Measurements from ENCODE around the gene CARD14. TPM values are rescaled to one million over a fixed set of nuclear protein-coding genes. Genes with fewer than 3 reads are reported as not detected.

The CARD14 gene
- total RNA-seq, 2 experiments from 2014 or later = not detected

DNA sequence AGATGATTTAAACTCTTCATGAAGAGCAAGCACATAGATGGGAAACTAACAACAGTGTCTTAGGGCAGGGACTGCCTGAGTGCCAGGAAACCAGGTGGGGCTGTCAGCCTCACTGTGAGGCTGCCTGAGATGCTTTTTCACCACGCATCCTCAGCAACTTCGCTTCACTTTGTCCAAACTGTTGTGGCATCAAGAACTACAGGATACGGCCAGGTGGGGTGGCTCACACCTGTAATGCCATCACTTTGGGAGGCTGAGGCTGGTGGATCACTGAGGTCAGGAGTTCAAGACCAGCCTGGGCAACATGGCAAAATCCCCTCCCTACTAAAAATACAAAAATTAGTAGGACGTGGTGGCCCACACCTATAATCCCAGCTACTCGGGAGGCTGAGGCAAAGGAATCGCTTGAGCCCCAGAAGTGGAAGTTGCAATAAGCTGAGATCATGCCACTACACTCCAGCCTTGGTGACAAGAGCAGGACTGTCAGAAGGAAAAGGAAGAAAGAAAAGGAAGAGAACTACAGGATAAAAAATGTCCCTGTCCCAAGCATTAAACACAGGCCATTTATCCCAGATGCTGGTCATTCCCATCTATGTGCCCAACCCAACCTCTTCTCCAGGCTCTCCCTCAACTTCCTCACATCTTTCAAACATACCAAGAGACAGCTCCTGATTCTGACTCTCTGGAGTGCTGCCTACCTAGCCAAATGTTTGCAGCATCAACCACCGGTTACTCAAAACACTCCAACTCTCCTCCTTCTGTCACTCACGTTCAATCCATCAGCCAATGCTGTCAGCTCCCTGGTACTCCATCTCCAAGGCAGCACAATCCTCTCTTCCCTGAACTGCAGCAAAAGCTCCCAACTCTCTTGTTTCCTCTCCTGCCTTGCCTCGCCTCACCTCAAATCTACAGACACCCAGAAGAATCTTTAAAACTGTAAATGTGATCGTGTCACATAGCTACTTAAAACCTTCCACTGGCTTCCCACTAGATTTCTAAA lies 24.5 kb upstream of the CARD14 start:
- intact Hi-C loops (cut with DNase I, micrococcal nuclease) = loop anchor here (2.0 to 10.0 kb wide), 7 partner anchors 43 to 1339 kb away; partner anchors contain the start of genes CCDC40 (in 1 of the 2) and GAA (in 1 of the 2)
- Mint-ChIP-seq H3K9me3 (no peaks in the 10 kb centered on the region), H3K4me3 (peak overlapping the region; percentile 85), H3K36me3 (ENCODE audit: low read depth) (peaks cover 54% of the 10 kb centered on the region), H3K27me3 (no peaks in the 10 kb centered on the region), H3K4me1 (ENCODE audit: low read depth) (peaks cover 35% of the 10 kb centered on the region), H3K27ac (peak overlapping the region; percentile 95)
- Histone ChIP-seq H3K4me1 (ENCODE audit: insufficient read depth, low read length) (peaks cover 40% of the 10 kb centered on the region), H3K36me3 (ENCODE audit: insufficient read depth, low read length) (peaks cover 39% of the 10 kb centered on the region), H3K27me3 (ENCODE audit: control insufficient read depth in 1 of 2, insufficient read depth in 2 of 2, low read length in 2 of 2) (no peaks in the 10 kb centered on the region), H3K4me3 (ENCODE audit: low read length) (peak overlapping the region; percentile 72), H3K27ac (ENCODE audit: low read depth in 1 of 2, low read length in 2 of 2) (no peak overlapping the region), H3K9me3 (ENCODE audit: control insufficient read depth in 1 of 2, insufficient read depth in 1 of 2, low read length in 2 of 2) (no peaks in the 10 kb centered on the region)
- POLR2A ChIA-PET = interaction anchor here (0.6 to 1.5 kb wide), 4 partner anchors 44 to 307 kb away, joined by 3 to 13 read pairs (median 4); partner anchors contain the start of genes CBX4 and GAA
- TF ChIP-seq, protein P1, sequence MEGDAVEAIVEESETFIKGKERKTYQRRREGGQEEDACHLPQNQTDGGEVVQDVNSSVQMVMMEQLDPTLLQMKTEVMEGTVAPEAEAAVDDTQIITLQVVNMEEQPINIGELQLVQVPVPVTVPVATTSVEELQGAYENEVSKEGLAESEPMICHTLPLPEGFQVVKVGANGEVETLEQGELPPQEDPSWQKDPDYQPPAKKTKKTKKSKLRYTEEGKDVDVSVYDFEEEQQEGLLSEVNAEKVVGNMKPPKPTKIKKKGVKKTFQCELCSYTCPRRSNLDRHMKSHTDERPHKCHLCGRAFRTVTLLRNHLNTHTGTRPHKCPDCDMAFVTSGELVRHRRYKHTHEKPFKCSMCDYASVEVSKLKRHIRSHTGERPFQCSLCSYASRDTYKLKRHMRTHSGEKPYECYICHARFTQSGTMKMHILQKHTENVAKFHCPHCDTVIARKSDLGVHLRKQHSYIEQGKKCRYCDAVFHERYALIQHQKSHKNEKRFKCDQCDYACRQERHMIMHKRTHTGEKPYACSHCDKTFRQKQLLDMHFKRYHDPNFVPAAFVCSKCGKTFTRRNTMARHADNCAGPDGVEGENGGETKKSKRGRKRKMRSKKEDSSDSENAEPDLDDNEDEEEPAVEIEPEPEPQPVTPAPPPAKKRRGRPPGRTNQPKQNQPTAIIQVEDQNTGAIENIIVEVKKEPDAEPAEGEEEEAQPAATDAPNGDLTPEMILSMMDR (IDR thresholded peaks at IDR 0.05) = no peak
- CTCF ChIA-PET = interaction anchor here (0.6 to 4.5 kb wide), 3 partner anchors 21 to 349 kb away, joined by 3 to 23 read pairs (median 3); partner anchors contain the start of gene GAA
- ATAC-seq (ENCODE audit: poor library complexity) (no peak), DNase-seq (peak in 2 of 14 experiments; percentile 13 to 19)

DNA sequence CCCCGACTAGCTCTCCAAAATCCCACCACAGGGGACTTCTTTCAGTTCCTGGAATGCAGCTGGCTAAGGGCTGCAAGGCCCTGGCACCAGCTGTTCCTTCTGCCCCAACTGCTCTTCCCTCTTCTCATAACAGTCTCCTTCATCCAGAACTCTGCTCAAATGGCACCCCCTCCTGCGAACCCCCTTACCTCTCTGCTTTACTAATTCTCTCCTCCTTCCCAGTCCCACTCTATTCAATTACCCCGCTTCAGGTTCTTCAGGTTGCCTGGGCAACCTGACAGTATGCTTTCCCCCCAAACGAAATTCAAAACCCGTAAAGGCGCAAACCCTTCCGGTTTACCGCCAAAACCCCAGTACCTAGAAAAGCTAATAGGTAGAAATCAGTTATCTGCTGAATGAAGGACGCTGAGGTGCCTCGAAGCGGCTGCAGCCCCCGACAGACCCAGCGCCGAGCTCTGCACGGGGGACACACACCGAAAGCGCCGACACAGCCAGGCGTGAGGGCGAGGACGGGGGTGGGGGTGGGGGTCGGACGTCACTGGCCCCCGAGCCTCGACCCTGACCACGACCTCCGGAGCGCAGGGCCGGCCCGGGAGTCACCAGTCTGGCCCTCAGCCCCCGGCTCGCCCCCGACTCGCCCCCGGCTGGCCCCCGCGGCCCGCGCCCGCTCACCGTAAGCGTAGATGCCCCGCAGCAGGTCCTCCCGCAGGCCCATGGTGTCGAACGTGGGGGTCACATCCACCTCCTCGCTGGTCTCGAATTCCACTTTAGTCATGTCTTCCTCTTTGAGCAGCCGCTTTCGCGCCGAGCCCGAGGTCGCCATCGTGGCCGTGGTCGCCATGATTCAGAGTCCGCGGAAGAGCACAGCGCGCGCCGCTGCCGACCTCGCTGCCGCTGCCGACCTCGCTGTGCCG lies 23.5 kb upstream of the CARD14 start:
- intact Hi-C loops (cut with DNase I, micrococcal nuclease) = loop anchor here (1.0 to 10.0 kb wide), 9 partner anchors 44 to 1338 kb away; partner anchors contain the start of genes GAA (in 2 of the 2), CCDC40 (in 1 of the 2) and RNF213 (in 1 of the 2)
- H3K27me3 ChIP-seq (ENCODE audit: control insufficient read depth in 1 of 2, insufficient read depth in 2 of 2, low read length in 2 of 2) = no peaks in the 10 kb centered on the region
- Mint-ChIP-seq H3K9me3 (no peaks in the 10 kb centered on the region), H3K4me3 (peak overlapping the region; percentile 99), H3K27me3 (no peaks in the 10 kb centered on the region), H3K36me3 (ENCODE audit: low read depth) (peaks cover 44% of the 10 kb centered on the region), H3K27ac (peak overlapping the region; percentile 95), H3K4me1 (ENCODE audit: low read depth) (peaks cover 40% of the 10 kb centered on the region)
- TF ChIP-seq, protein P1 (IDR thresholded peaks at IDR 0.05) = peak; percentile 17
- DNase-seq = peak in 5 of 14 experiments; percentile 8 to 41 (median 25)
- no peak for ATAC-seq (ENCODE audit: poor library complexity)
- CTCF ChIA-PET = interaction anchor here (0.6 to 4.5 kb wide), 3 partner anchors 22 to 350 kb away, joined by 3 to 23 read pairs (median 3); partner anchors contain the start of gene GAA
- H3K27ac ChIP-seq (ENCODE audit: low read depth in 1 of 2, low read length in 2 of 2) = peak overlapping the region in 1 of 2 donors; percentile 84
- peaks cover 40% of the 10 kb centered on the region for H3K4me1 ChIP-seq (ENCODE audit: insufficient read depth, low read length)
- peak overlapping the region; percentile 72 for H3K4me3 ChIP-seq (ENCODE audit: low read length)
- POLR2A ChIA-PET = interaction anchor here (0.5 to 1.5 kb wide), 3 partner anchors 45 to 1345 kb away, joined by 3 to 13 read pairs (median 4); partner anchors contain the start of genes CBX4 and GAA
- peaks cover 29% of the 10 kb centered on the region for H3K36me3 ChIP-seq (ENCODE audit: insufficient read depth, low read length)
- H3K9me3 ChIP-seq (ENCODE audit: control insufficient read depth in 1 of 2, insufficient read depth in 1 of 2, low read length in 2 of 2) = no peaks in the 10 kb centered on the region
